Activated CD4-positive, alpha-beta T cell treated with anti-CD3 and anti-CD28 coated beads, Interleukin-2, Interleukin-6, amounts not matched to agents 100 ng/mL and 50 ng/mL, durations not matched to agents 16 hours and 8 hours (primary cell): ENCODE results near the gene SMYD3.
A peak's percentile ranks its signal among the peaks of the same experiment; 100 is the strongest.

Experiments
- DNase-seq: peaks from one replicate; pipeline ENCODE4 v3.0.0-alpha.2; 2020

SMYD3 gene

DNA sequence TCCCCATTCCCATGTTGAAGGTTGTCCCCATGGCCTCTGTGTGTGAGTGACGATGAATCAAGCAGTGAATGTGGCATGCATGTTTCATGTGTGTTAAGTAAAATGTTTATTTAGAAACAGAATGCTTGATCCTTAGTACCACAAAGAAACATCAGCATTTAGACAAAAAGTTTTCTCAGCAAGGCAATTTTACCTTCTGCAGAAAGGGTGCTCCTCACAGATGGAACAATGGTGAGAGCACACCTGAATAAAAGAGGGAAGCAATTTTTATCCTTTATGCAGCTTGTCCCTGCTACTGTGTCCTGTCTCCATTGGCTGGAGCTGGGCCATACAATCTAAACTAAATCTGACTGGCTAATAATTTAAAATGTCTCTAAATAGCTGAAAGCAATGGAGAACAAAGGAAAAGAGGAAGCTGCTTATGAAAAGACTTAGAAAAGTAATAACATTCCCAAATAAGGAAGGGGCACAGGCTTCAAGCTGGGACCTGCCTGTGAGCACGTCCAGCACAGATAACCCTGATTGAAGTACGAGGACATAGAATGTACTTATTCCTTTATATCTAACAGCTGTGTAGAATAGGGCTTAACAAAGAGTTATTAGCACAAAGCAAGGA lies 8.4 kb upstream of the SMYD3 start:
- DNase-seq = no peak

DNA sequence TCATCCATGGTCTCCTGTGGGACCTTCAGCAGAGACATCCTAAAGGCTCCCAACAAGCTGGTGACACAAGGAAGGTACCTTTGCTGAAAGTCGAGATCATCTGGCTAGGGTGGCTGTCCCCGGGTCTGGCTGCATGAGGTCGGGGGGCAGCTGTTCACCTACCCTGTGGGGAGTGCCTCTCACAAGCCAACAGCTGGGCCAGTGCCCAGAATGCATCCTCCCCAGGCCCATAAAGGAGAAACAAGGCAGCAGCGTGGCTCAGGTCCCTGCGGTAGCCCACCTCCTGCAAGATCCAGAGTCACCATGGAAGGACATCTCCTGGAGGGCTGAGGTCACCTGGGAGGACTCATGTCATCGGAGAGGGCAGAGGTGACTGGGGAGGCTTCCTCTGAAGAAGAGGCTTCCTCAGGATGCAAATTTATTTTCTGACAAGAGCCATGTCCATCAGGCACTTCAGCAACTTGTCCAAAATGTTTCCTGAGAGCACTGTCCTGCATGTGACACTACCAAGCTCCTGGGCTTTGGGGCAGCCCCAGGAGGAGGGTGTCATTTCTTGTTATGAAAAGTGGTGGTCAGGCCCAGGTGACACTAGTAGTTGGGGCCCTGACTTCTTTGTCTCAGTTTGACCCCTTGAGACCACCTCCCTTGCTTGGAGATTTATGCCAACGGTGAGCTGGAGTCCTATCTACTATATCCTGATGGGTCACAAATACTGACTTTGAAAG lies 6.7 kb upstream of the SMYD3 start:
- no peak for DNase-seq

DNA sequence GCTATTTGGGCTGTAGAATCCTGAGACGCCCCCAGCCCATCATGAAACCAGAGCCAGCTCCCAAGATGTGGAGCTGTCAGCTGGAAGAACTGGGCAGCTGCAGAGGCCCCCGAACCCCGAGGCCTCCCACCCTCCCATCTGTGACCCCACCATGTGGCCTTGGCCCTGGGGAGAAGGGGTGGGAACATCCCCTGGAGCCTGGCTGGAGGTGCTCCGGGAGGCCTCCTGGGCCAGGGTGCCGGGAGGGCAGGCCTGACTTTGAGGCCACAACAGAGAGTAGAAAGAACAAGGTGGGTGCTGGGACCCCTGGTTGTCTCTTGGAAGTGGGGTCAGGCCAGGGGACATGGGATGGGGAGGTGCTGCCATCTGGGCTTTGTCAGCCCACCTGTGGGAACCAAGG lies 6.0 kb upstream of the SMYD3 start:
- no peak for DNase-seq

DNA sequence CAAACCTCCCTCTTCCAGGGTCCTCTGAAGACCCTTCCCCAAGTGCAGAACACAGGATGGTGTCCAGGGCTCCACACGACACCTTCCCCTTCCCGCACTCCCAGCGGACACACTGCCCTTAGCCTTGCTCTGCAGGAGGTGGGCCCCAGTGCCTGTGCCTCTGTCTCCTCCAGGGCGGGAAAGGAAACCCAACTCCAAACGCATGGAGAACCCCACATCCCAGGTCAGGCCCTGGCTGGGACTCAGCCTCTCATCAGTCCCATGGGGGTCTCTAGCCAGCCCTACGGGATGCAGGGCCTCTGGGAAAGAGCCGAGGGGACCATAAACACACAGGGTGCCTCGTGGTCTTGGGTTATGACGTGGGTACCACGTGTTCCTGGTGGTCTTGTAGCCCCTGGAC lies 5.6 kb upstream of the SMYD3 start:
- DNase-seq = no peak

DNA sequence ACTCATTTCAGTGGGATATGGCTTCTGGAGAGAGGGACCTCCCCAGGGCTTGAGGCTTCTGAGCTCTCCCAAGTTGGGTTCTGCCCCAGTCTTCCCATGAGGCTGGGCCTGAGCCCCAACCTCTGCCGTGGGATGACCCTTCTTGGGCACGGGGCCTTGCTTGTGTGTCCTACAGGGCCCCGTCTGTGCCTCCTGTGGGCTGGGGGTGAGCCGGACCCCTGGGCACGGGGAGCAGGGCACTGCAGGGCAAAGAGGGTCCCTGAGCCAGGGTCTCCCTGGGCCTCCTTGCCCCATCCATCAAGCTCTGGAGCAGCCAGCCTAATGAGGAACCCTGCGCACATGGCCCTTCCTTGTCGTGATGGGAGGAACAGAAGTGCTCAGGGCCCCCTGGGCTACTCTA lies 5.2 kb upstream of the SMYD3 start:
- DNase-seq = no peak

DNA sequence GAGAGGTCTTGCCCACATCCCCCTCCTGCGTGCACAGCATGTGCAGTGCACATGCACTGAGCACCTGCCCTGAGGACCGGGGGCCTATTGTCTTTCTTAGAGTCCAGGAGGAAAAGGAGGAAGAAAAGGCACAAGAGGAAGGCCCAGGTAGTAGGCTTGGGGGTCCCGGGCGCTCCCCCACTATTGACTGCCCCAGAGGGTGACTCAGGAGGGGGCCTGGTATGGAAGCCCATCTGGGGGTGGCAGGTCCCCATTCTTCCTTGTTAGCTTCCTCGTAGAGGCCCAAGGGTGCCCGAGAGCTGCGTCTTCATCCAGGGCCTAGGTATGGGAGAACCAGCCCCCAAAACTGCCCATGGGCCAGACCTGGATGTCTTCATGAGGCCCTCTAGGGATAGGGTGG lies 4.1 kb upstream of the SMYD3 start:
- DNase-seq = no peak

DNA sequence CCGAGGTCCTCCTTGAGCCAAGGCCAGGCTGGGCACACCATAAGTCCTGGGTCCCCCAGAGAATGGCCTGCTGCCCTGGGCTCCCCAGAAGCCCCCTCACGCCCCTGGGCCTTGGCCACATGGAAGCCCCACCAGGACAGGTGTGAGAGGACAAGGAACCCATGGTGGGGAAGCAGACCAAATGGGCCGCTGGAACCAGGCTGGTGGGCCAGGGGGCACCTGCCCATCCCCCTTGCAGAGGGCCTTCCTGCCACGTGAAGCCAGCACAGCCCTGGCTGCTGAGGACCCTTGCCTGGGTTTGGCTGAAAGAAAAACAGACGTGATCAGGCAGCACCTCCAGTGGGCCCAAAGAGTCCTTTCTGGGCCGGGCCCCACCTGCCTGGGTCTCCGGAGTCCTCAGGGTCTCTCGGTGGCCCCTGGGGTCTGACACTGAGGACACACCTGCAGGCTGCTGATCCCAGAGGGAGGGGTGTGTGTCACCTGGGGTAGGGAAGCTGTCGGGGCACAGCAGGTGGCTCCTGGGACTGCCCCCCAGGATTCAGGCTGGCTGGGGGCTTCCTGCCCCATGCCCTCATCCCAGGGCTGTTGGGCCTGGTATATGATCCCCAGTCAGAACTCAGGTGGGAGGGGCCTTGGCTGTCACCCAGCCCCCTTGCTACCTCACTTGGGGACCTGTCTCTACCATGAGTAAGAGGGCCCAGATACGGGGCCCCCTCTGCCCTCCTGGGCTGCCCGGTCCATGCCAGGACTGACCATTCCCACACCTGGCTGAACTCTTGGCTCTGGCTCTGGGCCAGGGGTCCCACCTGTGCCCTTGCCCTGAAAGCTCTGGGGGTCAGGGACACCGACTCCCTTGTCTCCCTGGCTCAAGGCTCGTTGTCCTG lies 3.3 kb upstream of the SMYD3 start:
- no peak for DNase-seq

DNA sequence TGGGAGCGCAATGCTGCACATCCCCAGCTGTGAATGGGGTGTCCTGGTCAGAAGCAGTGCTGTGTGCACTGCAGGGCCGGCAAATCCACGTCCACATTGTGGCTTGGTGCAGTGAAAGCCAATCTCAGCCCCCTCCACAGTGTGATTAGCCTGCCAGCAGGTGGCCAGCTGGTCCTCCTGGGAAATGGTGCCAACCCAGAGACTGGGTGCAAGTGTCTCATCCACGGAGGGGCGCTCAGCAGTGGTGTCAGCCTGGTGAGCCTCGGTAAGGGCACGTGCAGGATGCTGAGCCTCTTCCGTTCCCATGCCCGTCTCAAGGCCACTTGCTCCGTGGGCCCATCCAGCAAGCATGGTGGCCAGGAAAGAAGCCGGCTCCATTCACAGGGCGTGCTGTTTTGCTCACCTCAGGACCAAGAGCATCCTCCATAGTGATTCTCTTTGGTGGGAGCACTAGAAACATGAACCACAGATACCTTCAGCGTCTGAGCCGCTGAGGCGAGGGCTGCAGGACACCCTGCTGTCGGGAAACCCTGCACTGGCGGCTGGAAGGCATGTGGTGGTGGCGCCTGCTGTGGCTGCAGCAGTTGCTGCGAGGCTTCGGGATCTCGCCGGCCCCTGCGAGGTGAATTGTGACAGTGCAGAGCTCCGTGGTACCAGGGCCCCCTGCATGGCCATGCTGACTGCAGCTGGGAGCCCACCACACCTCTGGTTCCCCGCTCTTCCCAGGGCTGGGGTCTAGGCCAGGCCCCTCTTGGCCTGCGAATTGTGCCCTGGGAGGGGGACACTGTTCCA lies 2.0 kb upstream of the SMYD3 start:
- DNase-seq = no peak

DNA sequence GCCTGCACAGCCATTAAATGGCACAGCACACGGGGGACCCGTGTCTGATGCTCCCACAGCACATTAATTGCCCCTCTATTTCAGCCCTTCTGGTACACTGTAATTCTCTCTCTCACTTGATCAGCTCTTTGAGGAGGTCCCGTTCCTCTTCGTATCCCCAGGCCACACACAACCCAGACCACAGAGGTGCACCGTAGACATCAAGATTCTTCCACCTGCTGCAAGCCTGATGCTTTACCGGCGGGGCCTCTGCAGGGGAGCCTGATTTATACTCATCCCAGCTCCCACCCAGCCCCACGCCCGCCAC lies 759 bp downstream of the SMYD3 start:
- peak; percentile 9 for DNase-seq

DNA sequence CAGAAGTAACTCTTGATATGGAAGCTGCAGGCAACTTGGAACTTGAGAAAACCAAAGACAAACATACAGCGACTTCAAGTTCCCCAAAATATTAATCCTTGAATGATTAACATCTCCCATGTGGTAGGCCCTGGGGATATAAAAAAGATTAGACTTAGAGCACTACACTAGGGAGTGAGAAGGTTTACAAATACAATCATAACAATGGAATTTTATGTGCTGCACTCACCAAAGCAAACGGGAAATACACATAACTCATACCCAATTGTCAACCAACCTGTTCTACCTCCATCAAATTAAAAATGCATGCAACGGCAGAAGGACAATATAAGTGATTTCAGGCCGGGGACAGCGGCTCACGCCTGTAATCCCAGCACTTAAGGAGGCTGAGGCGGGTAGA lies 3.7 kb downstream of the SMYD3 start:
- DNase-seq = no peak

DNA sequence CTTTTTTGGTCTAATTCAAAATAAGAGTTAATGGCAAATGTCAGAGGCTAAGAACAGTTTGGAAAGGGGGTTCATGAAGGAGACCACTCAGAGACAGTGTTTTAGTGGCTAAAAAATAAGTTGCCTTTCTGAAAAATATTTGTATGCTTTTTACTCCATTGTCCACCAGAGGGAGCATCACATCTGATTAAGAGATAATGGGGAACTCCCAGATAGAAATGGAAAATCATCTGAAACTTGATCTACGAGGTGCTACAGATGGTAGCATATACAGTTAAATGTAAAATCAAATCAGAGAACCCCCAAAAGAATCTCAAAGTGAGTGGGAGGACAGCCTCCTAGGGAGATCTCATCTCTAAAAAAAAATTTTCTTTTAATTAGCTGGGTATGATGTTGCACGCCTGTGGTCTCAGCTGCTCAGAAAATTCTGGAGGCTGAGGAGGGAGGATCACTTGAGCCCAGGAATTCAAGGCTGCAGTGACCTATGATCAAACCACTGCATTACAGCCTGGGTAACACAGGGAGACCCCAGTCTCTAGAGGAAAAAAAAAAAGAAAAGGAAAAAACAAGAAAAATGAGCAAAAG lies 9.7 kb downstream of the SMYD3 start:
- peak; percentile 69 for DNase-seq

DNA sequence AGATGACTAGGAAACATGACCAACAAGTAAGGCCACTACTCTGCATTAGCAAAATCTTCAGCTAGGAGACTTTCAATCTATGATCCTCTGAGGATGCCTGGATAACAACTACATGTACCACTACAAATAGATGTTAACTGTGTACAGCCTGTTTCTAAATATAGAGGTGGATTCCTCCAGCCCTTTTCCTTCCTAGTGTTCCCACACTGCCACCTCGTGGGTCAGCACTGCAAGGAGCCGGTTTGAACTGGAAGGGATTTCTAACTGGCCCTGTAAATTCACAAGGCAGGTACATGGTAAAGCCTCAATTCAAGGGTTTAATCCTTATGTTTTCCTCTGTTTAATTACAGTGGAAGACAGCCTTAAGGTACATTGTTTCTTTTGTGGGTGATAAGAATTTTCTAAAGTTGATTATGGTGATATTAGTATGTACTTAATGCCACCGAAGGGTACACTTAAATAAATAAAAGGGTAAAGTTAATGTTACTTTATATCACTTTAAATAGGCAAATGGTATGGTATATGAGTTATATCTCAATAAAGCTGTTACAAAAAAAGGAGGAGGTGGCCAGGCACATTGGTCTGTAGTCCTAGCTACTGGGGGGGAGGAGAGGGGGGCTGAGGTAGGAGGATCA lies 14.4 kb downstream of the SMYD3 start:
- DNase-seq = peak; percentile 57

DNA sequence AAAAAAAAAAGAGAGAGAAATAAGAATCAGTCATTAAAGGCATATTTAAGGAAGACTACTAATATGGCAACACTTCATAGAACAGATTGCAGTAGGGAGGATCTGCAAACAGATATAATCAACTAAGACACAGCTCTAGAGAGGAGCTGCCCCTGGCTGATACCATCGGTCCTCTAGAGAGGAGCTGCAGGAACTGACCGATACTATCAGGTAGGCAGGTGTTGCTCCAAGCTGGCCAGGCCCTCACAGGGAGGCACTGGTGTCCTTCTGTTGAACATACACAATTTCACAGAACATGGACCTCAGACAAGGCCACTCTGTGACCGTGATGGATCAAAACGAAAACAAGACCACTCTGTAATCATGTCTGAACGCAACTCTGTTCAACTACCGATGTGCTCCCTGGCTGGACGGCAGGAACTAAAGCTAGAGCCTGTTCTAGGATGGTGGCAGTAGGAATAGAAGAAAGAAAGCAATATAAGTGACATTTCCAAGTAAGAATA lies 15.5 kb downstream of the SMYD3 start:
- no peak for DNase-seq

DNA sequence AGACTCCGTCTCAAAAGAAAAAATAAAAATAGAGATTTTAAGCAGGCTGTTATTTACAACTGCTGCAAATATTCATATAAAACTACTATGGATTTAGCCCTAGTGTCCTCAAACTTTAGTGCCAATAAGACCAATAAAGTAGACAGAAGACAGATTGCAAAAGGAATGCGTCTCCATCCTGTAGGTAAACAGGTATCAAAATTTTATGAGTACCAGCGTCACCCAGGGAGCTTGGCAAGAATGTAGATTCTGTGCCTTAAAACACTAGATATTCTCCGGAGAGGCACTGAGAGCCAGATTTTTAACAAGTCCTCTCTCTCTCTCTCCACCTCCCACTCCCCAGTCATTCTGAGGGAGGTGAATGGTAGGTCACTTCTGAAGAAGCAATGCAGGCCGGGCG lies 18.4 kb downstream of the SMYD3 start:
- DNase-seq = no peak

DNA sequence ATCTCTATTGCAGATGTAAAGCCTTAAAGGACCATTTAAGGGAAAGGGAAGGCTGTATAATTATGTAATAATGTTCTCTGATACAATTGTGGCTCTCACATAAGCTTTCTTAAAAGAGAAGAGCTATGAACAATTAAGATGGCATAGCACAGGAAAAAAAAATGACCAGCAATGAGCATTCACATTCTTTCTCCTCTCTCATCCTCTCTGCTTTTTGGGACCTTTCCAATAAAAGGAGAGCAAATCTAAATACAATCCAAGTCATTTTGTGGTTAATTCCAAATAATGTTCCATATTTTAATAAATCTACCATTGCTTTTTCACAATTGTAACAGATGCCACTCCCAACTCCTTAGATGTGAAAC lies 23.5 kb downstream of the SMYD3 start:
- DNase-seq = no peak

DNA sequence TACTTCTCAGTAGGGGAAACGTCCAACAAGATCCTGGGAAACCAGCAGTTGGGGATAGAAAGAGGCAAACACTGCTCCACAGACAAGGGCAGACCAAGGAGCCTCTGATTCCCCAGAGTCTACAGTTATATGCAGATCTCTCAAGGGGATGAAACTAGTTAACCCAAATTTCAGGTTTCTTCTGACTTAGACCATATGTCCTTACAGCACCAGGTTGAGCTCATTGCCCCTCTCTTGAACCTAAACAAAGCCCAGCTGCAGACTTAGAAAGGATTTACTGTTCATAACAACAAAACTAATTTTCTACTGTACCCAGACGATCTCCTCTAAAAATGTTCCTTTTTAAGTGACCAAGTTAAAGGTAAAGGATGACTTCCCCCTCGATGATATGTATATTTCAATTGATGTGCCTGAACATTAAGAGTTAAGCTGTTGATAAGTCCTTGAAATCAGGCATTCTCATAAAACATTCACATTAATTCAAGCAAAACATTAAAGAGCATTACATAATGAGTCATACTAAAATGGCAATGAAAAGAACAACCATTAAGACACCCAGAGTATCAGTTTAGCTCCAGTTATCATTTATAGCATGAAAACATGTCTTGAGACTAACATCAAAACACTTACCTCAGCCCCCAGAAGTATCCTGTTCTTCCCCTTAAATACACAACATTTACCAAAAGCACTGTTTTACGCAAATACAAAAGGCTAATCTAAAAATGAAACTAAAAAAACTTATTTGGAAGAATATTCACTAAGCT lies 24.1 kb downstream of the SMYD3 start:
- DNase-seq = no peak

DNA sequence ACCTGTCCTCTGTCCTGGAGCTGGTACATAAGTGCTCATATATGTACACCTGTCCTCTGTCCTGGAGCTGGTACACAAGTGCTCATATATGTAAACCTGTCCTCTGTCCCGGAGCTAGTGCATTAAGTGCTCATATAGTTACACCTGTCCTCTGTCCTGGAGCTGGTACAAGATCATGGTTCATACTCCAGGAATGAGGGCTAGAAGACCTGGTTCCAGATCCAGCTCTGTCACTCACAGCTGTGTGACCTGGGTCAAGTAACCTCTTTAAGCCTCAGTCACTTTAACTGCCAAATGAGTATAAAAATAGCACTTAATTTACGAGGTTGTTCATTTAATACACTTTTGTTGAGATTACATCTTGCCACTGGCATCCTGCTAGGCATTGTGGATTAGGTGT lies 28.0 kb downstream of the SMYD3 start:
- DNase-seq = no peak

DNA sequence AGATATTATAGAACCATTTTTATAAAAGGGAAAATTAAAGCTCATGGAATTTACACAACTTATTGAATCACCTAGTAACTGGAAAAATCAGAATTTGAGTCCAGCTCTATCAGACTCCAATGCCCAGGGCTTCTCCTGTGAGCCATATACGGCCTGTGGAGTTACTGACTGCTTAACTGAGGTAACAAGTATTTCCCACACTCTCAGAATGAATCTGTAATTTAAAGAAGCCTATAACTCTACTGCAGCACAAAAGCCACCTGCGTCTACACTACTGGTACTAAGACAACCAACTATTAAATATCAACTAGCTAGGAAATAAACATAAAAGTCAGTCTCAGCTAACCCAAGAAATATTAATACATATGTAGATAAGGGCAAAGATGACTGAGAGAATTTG lies 29.4 kb downstream of the SMYD3 start:
- peak; percentile 6 for DNase-seq

DNA sequence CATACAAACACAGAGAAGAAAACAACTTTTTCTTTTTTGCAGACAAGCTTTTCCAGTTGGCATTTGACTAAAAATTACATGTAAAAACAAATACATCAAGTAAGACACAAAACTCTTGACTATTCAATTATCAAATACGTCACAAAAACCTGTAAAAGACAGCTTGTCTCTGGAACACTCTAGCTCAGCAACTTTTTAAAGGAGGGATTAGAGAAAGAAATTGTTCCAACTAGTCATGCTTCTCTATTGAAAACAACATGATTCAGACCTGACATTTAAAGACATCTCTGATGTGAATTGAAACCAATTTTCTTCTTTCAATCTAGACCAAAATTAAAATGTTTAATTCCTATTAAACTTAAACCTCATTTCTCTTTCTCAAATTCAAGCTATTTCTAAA lies 30.3 kb downstream of the SMYD3 start:
- DNase-seq = peak; percentile 12

DNA sequence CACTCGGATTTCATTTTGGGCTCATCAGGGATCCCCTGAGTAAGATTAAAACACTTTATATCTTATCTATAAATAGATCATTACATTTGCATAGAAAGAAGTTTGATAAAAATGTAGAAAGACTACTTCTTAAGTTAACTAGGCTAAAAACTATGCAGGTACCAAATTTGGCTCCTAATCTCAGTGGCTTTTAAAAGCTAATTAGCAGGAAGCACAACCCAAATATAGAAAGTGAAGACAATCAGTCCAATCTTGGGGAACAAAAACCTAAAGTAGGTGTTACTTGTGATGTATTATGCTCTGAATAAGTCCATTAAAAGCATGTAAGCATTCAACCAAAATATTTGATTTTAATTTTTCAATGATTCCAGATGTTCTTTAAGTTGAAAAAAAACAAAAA lies 35.4 kb downstream of the SMYD3 start:
- no peak for DNase-seq

DNA sequence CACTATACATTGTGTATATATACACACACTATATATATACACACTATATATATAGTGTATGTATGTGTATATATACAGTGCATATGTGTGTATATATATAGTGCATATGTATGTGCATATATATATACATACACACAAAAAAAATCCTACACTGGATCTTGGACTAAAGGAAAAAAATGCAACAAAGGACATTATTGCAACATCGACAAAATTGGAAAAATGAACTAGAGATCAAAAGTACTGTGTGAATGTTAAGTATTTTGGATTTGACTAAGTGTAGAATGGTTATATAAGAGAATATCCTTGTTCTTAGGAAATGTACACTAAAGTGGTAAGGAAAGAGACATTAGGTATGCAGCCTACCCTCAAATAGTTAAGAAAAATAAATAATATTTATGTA lies 36.5 kb downstream of the SMYD3 start:
- no peak for DNase-seq

DNA sequence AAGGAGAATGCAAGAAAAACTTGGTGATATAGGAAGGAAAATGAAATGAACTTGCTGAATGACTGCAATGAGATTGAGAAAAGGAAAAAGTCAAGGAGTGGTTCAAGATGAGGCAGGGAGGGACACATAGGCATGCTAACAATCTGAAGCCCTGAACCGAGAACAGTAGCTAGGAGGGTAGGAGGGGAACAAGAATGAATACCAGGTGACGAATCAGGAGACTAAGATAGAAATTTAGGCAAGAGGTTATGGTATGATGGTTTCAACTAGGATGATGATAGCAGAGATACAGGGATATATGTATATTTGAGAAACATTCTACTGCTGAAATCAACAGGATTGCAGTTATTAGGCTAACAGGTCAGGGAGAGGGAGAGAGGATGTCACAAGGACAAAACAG lies 44.1 kb downstream of the SMYD3 start:
- DNase-seq = no peak
